HepG2 (cell line): Measurements from ENCODE around the gene TUBB. TPM values are rescaled to one million over a fixed set of nuclear protein-coding genes. Genes with fewer than 3 reads are reported as not detected.

Source experiments
- IRF2 ChIP-seq: IDR thresholded peaks from 2 replicates; pipeline ENCODE4 v1.6.1; 2018; ENCODE audit warnings: missing genetic modification reagents, missing compliant biosample characterization
- MNT ChIP-seq: fragments of 450-650 bp; IDR thresholded peaks from 2 replicates; pipeline ENCODE4 v1.6.1; 2016
- MYPOP ChIP-seq: sonication (generic); formaldehyde crosslinking; IDR thresholded peaks from 2 replicates; pipeline ENCODE4 v1.8.1; 2023; ENCODE audit warnings: mild to moderate bottlenecking, moderate library complexity, missing genetic modification reagents
- NR2C2 ChIP-seq: sonication (generic); formaldehyde crosslinking; IDR thresholded peaks from 2 replicates; pipeline ENCODE4 v1.4.0; 2020; ENCODE audit warnings: missing genetic modification reagents, mild to moderate bottlenecking, moderate library complexity, borderline replicate concordance
- RXRB ChIP-seq: IDR thresholded peaks from 2 replicates; pipeline ENCODE4 v1.6.1; 2016; ENCODE audit warnings: borderline replicate concordance, missing genetic modification reagents, missing compliant biosample characterization
- UBTF ChIP-seq: sonication (generic); formaldehyde crosslinking; IDR thresholded peaks from 2 replicates; pipeline ENCODE4 v1.4.0; 2020; ENCODE audit warnings: mild to moderate bottlenecking, missing genetic modification reagents
- ZNF687 ChIP-seq: sonication (generic); formaldehyde crosslinking; IDR thresholded peaks from 2 replicates; pipeline ENCODE4 v1.5.1; 2020; ENCODE audit warnings: mild to moderate bottlenecking, missing genetic modification reagents, moderate library complexity
- polyA plus RNA-seq, 8 experiments: library from polyadenylated mRNA; depleted of rRNA in 3 of 8; stranded (reverse) in 7 of 8; unstranded in 1 of 8; fragments of >200 nt; fragmentation: Illumina TruSeq in 4 of 8; extraction: Trizol in 4 of 8; gene quantifications; 2 replicates each; pipeline versions ENCODE4 v1.2.1 to v1.2.3, GENCODE V29; 2011 to 2016; ENCODE audit warnings: low read depth in 4 of 8, missing spikeins in 1 of 8, mixed read lengths in 1 of 8; ENCODE audit not compliant: insufficient read depth in 1 of 8
- total RNA-seq, 5 experiments: library from RNA; depleted of rRNA; stranded (reverse); fragments of >200 nt; fragmentation: Illumina TruSeq; extraction: Trizol; gene quantifications; 2 replicates each; pipeline ENCODE4 v1.2.3, GENCODE V29; 2016; ENCODE audit warnings: low read depth in 1 of 5
- TF ChIP-seq, protein P1 (sequence below): sonication (generic); formaldehyde crosslinking; IDR thresholded peaks from 2 replicates; pipeline ENCODE4 v1.4.0; 2020; ENCODE audit warnings: missing genetic modification reagents

TUBB gene
- total and polyA plus RNA-seq, 2 of the 13 experiments (the other 11 are each of a cell fraction or from before 2014, with no cell fraction given), result 911 to 1,163 TPM

DNA sequence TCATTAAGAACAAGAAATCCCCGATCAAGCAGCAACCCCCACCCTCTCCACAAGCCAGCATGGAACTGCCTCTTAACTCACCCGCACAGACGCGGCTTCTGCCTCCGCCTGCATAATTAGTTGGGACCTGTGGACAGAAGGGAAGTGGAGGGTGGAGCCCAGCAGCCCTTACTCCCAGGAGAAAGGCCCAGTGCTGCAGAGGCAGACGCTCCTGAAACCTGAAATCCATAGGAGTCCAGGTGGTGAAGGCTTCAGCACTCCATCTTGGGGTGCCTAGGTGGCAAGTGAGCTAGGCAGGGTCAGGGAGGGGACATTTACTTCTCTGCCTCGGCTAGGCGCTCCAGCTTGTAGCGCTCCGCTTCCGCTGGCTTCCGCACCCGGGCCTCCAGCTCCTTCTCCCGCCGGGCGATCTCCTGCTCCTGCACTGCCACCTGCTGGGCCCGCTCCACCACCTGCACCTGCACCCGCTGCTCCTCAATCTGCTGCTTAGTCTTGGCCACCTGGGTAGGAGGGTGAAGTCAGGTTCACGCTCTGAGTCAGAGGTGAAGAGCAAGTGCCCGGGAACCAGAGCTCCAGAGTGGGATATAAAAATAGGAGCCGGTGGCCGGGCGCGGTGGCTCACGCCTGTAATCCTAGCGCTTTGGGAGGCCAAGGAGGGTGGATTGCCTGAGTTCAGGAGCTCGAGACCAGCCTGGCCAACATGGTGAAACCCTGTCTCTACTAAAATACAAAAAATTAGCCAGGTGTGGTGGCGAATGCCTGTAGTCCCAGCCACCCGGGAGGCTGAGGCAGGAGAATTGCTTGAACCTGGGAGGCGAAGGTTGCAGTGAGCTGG, 10.7 kb downstream of the TUBB start (continued):
- peak; percentile 44; the same call in 1 of the 2 replicates for TF ChIP-seq UBTF
- peak; percentile 18; the same call in 1 of the 2 replicates for TF ChIP-seq NR2C2 (CRISPR knock-in tag)
- peak; percentile 91 for TF ChIP-seq ZNF687 (CRISPR knock-in tag)
- TF ChIP-seq, protein P1, sequence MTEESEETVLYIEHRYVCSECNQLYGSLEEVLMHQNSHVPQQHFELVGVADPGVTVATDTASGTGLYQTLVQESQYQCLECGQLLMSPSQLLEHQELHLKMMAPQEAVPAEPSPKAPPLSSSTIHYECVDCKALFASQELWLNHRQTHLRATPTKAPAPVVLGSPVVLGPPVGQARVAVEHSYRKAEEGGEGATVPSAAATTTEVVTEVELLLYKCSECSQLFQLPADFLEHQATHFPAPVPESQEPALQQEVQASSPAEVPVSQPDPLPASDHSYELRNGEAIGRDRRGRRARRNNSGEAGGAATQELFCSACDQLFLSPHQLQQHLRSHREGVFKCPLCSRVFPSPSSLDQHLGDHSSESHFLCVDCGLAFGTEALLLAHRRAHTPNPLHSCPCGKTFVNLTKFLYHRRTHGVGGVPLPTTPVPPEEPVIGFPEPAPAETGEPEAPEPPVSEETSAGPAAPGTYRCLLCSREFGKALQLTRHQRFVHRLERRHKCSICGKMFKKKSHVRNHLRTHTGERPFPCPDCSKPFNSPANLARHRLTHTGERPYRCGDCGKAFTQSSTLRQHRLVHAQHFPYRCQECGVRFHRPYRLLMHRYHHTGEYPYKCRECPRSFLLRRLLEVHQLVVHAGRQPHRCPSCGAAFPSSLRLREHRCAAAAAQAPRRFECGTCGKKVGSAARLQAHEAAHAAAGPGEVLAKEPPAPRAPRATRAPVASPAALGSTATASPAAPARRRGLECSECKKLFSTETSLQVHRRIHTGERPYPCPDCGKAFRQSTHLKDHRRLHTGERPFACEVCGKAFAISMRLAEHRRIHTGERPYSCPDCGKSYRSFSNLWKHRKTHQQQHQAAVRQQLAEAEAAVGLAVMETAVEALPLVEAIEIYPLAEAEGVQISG (CRISPR knock-in tag), result peak; percentile 60; the same call in 1 of the 2 replicates
- peak; percentile 59; the same call in 1 of the 2 replicates for TF ChIP-seq IRF2 (CRISPR knock-in tag)
- TF ChIP-seq RXRB (CRISPR knock-in tag), result peak; percentile 35; the same call in 1 of the 2 replicates
- 0 out of 2 replicates have a peak, but pooled peaks have one; percentile 17 for TF ChIP-seq MNT
- 0 out of 2 replicates have a peak, but pooled peaks have one; percentile 25 for TF ChIP-seq MYPOP
